ENCODE results near the gene GPATCH2. TPM values are rescaled to one million over a fixed set of nuclear protein-coding genes. Genes with fewer than 3 reads are reported as not detected.

GPATCH2 gene
- total RNA-seq (2013; cell fraction: nucleolus; rRNA removed): 30.8 and 35.5 TPM in 2 replicates
- total RNA-seq (2014; rRNA removed): 6.7 and 9.2 TPM in 2 replicates
- total RNA-seq (2014; rRNA removed; fragmentation: Illumina TruSeq; extraction: Trizol): 11.4 and 12.2 TPM in 2 replicates
- total RNA-seq (2021): 6.9 and 7.9 TPM in 2 replicates
- polyA plus RNA-seq (2011; ENCODE audit: low read depth): 2.9 TPM
- polyA plus RNA-seq (2011; rRNA removed): 5.9 and 8.7 TPM in 2 replicates
- 1.8 and 2.3 TPM in 2 replicates for polyA plus RNA-seq (2011; cell fraction: cytosol; rRNA removed)
- polyA plus RNA-seq (2011; cell fraction: nucleus; rRNA removed): 5.4 and 6.2 TPM in 2 replicates
- polyA plus RNA-seq (2012): 2.6 and 3.6 TPM in 2 replicates
- polyA plus RNA-seq (2014; fragmentation: Illumina TruSeq; extraction: Trizol): 5.3 TPM in 2 replicates
- 1 to 10 TPM; 3.2 to 4.8 TPM for polyA plus RNA-seq (2014; fragmentation: Nextera tagmentation; extraction: Ambion mirVana)
- polyA plus RNA-seq (2014; rRNA removed): 3.1 and 3.4 TPM in 2 replicates
- 1 to 10 TPM; 4.6 to 5.5 TPM for polyA plus RNA-seq (2016; fragmentation: Nextera tagmentation; extraction: Ambion mirVana)
- 8.4 and 11.0 TPM in 2 replicates for polyA minus RNA-seq (2011; rRNA and poly(A)+ RNA removed)
- polyA minus RNA-seq (2011; cell fraction: cytosol; rRNA and poly(A)+ RNA removed): 3.3 and 4.4 TPM in 2 replicates
- 15.6 and 28.9 TPM in 2 replicates for polyA minus RNA-seq (2011; cell fraction: nucleus; rRNA and poly(A)+ RNA removed)
- percentile 57 among the genes with signal in this experiment for Bru-seq, nascent RNA
- percentile 53 among the genes with signal in this experiment for BruChase-seq, experiment 1, labeled RNA remaining after a 6-hour chase
- percentile 63 among the genes with signal in this experiment for BruChase-seq, experiment 2, labeled RNA remaining after a 2-hour chase
- long read RNA-seq, experiment 1, partial matches to known transcripts: 1 of 1 reads
- long read RNA-seq, experiment 1, other reads (novel, unspliced or antisense): 0 of 1 reads
- long read RNA-seq, experiment 2, full-length matches to known transcripts: 12 of 27 reads
- long read RNA-seq, experiment 2, partial matches to known transcripts: 13 of 27 reads
- long read RNA-seq, experiment 2, other reads (novel, unspliced or antisense): 2 of 27 reads

DNA sequence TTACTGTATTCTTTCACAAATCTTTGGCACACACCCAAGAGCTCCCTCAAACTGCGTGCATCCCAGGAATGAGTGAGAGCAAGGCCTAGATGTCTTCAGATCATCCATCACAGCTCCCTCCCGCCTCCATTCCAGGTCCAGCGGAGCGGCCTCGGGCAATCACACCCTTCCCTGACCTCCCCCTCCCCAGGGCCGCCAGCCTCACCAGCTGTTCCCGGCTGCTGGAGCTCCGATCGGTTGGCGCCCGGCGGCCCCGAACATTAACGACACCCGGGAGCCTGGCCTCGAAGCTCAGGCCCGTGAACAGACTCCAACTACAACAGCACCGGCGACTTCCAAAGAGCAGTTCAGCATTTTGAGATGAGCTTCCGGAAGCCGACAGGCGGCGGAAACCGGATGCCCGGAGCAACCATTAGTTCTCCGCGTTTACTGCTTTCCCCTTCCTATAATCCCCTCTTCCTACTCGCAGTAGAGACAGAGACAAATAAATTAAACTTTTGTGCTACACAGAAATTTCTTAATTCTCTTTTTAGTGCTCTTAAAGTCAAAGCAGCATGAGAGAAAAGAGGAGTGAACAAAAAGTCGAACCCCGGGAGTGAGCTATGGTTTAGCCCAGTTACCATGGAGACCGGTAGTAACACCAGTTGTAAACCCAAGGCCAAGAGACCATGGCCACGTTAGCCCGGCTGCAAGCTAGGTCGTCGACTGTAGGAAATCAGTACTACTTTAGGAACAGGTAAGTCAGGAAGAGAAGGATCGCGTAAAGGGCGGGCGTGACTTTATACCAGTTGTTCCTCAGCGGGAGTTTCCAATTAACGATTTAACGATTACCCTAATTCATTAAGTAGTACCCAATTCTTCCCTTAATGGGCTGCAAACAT lies at the start of gene GPATCH2, which contains the start of gene SPATA17:
TSS of gene GPATCH2 (minus strand) at position 380 of the 881 bp plus-strand sequence. CDS start at position 261, 119 bp downstream.
TSS of gene SPATA17 (plus strand) at position 634 of the 881 bp plus-strand sequence. CDS start at position 669, 35 bp downstream.
- BruUV-seq (replicated peaks): no TSS peak
- no peaks in the 10 kb centered on the region for H4K20me1 ChIP-seq (ENCODE audit: control insufficient read depth, insufficient read depth)
- intact Hi-C loops (cut with micrococcal nuclease; ENCODE audit: unreplicated experiment): no loop called here
- ChIA-PET POLR2A (interaction anchor here (0.6 to 1.7 kb wide), 4 partner anchors 10 to 199 kb away, joined by 3 to 12 read pairs (median 5); no protein-coding TSS in a partner anchor), SMC1A (ENCODE audit: uncharacterized antibody, unreplicated experiment) (interaction anchor here (0.6 to 1.6 kb wide), 4 partner anchors 9 to 41 kb away, joined by 3 to 15 read pairs (median 3); no protein-coding TSS in a partner anchor), RAD21 (ENCODE audit: unreplicated experiment) (interaction anchor here (1.1 to 1.2 kb wide), 3 partner anchors 9 to 30 kb away, joined by 3 to 6 read pairs (median 3); no protein-coding TSS in a partner anchor), CTCF (interaction anchor here (1.2 to 1.4 kb wide), 2 partner anchors 9 to 19 kb away, joined by 5 to 11 read pairs; no protein-coding TSS in a partner anchor)
- ATAC-seq: peak; percentile 95
- peaks cover 4% of the 10 kb centered on the region; the same call in 1 of the 2 replicates for H3K4me1 ChIP-seq (ENCODE audit: control insufficient read depth, insufficient read depth, low read length)
- peak within 1 kb of the TSS; percentile 81 for H3K4me2 ChIP-seq (ENCODE audit: control insufficient read depth, insufficient read depth)
- peak; percentile 92 for FAIRE-seq
- H3K27me3 ChIP-seq (replicated peaks in 1 of 2; ENCODE audit: control insufficient read depth in 2 of 2, insufficient read depth in 2 of 2, low read length in 1 of 2): no peaks in the 10 kb centered on the region; a peak in 1 of 4 replicates
- H3K27ac ChIP-seq (ENCODE audit: control insufficient read depth, insufficient read depth): peak within 1 kb of the TSS; percentile 94
- H3K9me3 ChIP-seq (replicated peaks; ENCODE audit: control insufficient read depth, insufficient read depth, low read length): no peaks in the 10 kb centered on the region
- DNase-seq (ENCODE audit: low read depth, low spot score): peak; percentile 77
- 2% methylated on average over 34 of the region's 42 CpGs for WGBS (ENCODE audit: insufficient coverage, insufficient replicate concordance, low lambda C conversion rate, missing lambda C conversion rate)
- H3K79me2 ChIP-seq (ENCODE audit: control insufficient read depth, insufficient read depth, low read length): peaks cover 11% of the 10 kb centered on the region
- peak within 1 kb of the TSS; percentile 84 for H3K4me3 ChIP-seq
- in situ Hi-C loops (cut with MboI): no loop called here
- no peaks in the 10 kb centered on the region for H3K36me3 ChIP-seq (ENCODE audit: control insufficient read depth in 2 of 2, insufficient read depth in 2 of 2, low read length in 1 of 2)
- H3K9ac ChIP-seq (ENCODE audit: control insufficient read depth, insufficient read depth, low read length): peak within 1 kb of the TSS; percentile 81
- peak within 1 kb of the TSS; percentile 100 for H2AFZ ChIP-seq (ENCODE audit: control insufficient read depth, low read depth, low read length)
- TF ChIP-seq PAX5 (IDR thresholded peaks at IDR 0.05; ENCODE audit: borderline replicate concordance, low read depth, low read length) (peak; percentile 14; the same call in 1 of the 2 replicates), IRF4 (IDR thresholded peaks at IDR 0.05; ENCODE audit: low read depth, low read length) (no peak), BCL11A (IDR thresholded peaks at IDR 0.05; ENCODE audit: low read depth, low read length) (0 out of 2 replicates have a peak, but pooled peaks have one; percentile 6), POLR2AphosphoS2 (IDR thresholded peaks at IDR 0.05; ENCODE audit: low read depth, low read length) (no peak; the same call in 1 of the 2 replicates), STAT3 (IDR thresholded peaks at IDR 0.05; ENCODE audit: low read depth, low read length) (no peak), NFXL1 (IDR thresholded peaks at IDR 0.05; ENCODE audit: borderline replicate concordance) (peak; percentile 86; the same call in 1 of the 2 replicates), SP1 (IDR thresholded peaks at IDR 0.05; ENCODE audit: low read depth, low read length) (peak; percentile 10), RB1 (IDR thresholded peaks at IDR 0.05; ENCODE audit: borderline replicate concordance) (peak; percentile 47; the same call in 1 of the 2 replicates), HCFC1 (IDR thresholded peaks at IDR 0.05; ENCODE audit: low read length) (peak; percentile 44; the same call in 1 of the 2 replicates), TBL1XR1 (IDR thresholded peaks at IDR 0.05; ENCODE audit: low read depth, low read length) (no peak), MEF2B (IDR thresholded peaks at IDR 0.05; ENCODE audit: partially characterized antibody, poor library complexity, severe bottlenecking) (peak; percentile 54)
- TF ChIP-seq, protein P1, sequence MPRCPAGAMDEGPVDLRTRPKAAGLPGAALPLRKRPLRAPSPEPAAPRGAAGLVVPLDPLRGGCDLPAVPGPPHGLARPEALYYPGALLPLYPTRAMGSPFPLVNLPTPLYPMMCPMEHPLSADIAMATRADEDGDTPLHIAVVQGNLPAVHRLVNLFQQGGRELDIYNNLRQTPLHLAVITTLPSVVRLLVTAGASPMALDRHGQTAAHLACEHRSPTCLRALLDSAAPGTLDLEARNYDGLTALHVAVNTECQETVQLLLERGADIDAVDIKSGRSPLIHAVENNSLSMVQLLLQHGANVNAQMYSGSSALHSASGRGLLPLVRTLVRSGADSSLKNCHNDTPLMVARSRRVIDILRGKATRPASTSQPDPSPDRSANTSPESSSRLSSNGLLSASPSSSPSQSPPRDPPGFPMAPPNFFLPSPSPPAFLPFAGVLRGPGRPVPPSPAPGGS (IDR thresholded peaks at IDR 0.05; ENCODE audit: borderline replicate concordance, insufficient read depth, low read depth, low read length, poor library complexity, severe bottlenecking): no peak
- TF ChIP-seq, protein P2, sequence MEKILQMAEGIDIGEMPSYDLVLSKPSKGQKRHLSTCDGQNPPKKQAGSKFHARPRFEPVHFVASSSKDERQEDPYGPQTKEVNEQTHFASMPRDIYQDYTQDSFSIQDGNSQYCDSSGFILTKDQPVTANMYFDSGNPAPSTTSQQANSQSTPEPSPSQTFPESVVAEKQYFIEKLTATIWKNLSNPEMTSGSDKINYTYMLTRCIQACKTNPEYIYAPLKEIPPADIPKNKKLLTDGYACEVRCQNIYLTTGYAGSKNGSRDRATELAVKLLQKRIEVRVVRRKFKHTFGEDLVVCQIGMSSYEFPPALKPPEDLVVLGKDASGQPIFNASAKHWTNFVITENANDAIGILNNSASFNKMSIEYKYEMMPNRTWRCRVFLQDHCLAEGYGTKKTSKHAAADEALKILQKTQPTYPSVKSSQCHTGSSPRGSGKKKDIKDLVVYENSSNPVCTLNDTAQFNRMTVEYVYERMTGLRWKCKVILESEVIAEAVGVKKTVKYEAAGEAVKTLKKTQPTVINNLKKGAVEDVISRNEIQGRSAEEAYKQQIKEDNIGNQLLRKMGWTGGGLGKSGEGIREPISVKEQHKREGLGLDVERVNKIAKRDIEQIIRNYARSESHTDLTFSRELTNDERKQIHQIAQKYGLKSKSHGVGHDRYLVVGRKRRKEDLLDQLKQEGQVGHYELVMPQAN (conservative IDR thresholded peaks at IDR 0.05): no peak; the same call in 1 of the 2 replicates
- TF ChIP-seq, protein P3, sequence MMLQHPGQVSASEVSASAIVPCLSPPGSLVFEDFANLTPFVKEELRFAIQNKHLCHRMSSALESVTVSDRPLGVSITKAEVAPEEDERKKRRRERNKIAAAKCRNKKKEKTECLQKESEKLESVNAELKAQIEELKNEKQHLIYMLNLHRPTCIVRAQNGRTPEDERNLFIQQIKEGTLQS (IDR thresholded peaks at IDR 0.05; ENCODE audit: borderline replicate concordance, extremely low read depth, low read depth, low read length): no peak

Data from GM12878 (cell line).